Measurements from ENCODE around the gene TCF20. TPM values are rescaled to one million over a fixed set of nuclear protein-coding genes. Genes with fewer than 3 reads are reported as not detected.
A peak's percentile ranks its signal among the peaks of the same experiment; 100 is the strongest.

The TCF20 gene
- total RNA-seq = 60.7 TPM

- DNase-seq = peak; percentile 53
Observed at GRCh38 chr22:42270510-42271190, at the start of gene TCF20. Gene TCF20, minus strand, starts transcription at chr22:42270653. Its CDS starts 55,348 bp downstream, at chr22:42215305.

- no peak for DNase-seq
Observed at GRCh38 chr22:42319386-42319785, 48.9 kb upstream of the TCF20 start.

GRCh38 chr22:42318967-42319366 is 48.5 kb upstream of the TCF20 start:
- DNase-seq = no peak

- DNase-seq = peak; percentile 85
Observed at GRCh38 chr22:42317691-42318547, 47.5 kb upstream of the TCF20 start.

- DNase-seq = peak; percentile 49
Observed at GRCh38 chr22:42317008-42317407, 46.6 kb upstream of the TCF20 start.

DNA sequence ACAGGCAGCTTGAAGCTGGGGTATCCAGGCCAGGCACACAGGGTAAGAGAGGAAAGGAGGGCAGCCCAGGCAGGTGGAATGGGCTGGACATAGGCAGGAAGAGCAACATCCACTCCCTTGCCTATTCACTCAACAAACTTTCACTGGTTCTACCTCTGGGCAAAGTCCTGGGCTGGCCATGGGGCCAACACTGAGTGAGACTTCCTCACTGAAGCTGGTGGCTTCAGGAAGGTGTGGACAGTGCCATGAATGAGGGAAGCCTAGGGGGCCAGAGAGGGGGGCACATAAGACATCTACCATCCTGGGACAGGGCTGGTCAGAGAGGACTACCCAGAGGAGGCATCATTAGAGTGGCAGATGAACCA is 44.9 kb upstream of the TCF20 start:
- DNase-seq = no peak

GRCh38 chr22:42314709-42315391 is 44.4 kb upstream of the TCF20 start:
- no peak for DNase-seq

DNA sequence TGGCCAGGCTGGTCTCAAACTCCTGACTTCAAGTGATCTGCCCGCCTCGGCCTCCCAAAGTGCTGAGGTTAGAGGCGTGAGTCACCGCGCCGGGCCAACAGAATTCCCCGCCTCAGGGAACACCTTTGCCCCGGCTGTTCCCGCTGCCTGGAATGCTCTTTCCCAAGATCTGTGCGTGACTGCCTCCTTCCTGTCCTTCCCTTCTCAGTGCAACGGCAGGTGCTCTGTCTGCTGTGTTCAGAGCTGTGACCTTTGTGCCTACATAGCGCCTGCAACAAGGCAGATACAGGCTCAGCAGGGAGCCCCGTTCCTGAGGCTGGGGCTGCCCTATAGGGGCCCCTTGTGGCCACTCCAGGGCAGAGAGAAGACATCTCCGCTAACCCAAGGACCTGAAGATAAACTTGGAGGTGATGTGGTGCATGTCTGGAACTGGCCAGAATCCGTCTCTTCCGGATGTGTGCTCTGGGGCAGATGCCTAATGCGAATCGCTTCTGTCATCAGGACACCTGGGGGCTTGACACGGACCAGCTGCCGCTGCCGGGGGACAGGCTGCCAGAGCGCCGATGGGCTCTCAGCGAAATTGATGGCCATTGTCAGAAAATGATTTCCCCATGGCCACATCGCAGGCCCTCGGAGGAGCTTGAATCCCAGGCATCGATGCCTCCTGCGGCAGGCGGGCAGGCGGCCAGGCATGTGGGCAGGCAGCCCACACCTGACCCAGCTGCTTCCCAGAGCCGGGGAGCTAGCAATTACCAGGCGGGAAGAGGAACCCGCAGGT is 43.5 kb upstream of the TCF20 start:
- peak; percentile 30 for DNase-seq

GRCh38 chr22:42313204-42313603 is 42.8 kb upstream of the TCF20 start:
- DNase-seq = no peak

GRCh38 chr22:42310291-42311015 is 40.0 kb upstream of the TCF20 start:
- no peak for DNase-seq

GRCh38 chr22:42309865-42310264 is 39.4 kb upstream of the TCF20 start:
- DNase-seq = no peak

GRCh38 chr22:42308892-42309468 is 38.5 kb upstream of the TCF20 start:
- no peak for DNase-seq

DNA sequence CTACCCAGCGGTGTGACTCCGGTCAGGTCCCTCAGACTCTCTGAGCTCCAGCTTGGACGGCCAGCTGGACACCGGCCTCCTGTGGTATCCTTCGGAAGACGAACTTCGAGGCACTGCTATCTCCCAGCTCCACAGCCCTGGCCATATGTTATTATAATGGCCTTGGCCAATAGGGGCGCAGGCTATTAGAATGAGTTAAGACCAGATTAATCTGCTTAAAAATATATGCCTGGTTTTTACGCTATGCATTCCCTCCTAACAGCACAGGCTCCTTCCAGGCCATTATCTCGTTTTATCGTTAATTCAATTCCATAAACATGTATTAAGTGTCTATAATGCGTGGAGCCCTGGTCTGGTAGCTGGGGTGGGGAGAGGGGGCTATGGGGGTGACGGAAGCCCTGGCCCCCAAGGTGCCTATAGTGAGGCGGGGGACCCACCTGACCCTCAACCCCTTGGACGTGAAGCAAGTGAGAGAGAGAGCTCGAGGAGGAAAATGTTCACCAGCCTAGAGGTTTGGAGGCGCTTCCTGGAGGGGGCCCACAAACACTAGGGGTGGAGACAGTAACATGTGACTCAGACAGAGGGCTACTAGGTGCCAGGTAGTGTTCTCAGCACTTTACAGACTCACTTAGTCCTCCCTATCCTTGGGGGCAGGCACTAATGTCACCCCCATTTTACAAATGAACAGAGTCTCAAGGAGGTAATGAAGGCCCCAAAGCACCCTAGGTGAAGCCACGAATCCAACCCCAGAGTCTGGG is 37.5 kb upstream of the TCF20 start:
- no peak for DNase-seq

DNA sequence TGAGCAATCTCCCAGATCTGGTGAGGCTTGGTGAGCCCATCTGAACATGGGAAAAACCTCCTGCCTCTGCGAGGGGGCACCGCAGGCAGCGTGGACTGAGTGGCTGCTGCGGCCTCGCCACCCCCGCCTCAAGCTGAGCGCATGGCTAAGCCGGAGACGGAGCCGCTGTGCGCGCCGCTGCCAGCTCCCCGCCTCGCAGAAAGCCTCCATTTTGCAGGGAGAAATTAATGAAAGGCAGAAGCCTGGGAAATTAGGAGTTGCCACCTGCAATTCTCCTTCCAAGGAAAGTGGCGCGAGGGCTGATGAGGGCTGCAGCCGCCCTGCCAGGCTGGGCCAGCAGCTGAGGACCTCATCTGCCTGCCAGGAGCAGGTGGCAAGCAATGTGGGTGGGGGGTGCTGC is 35.6 kb upstream of the TCF20 start:
- DNase-seq = peak; percentile 8

DNA sequence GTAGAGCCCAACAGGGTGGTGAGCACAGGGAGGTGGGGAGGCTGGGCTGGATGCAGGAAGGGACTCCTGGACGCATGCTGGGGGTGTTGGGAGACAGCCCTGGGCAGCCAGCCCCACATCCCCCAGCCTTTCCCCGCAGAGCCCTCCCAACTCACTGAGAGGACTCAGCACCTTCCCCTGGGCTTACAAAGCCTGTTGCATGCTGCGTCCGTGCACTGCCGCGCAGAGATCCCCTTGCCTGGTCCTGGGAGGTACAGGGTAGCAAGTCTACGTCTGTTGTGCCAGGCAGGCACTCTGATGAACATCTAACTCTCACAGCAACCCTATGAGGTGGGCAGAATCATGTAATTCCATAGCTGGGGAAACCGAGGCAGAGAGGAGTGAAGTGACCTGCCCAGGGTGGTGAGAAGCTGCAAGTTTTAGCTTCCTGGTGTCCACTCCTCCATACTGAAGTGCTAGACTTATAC is 33.9 kb upstream of the TCF20 start:
- DNase-seq = no peak

- DNase-seq = no peak
Observed at GRCh38 chr22:42303396-42304323, 33.2 kb upstream of the TCF20 start.

GRCh38 chr22:42301742-42302102 is 31.3 kb upstream of the TCF20 start:
- DNase-seq = no peak

- DNase-seq = no peak
Observed at GRCh38 chr22:42301077-42301741, 30.8 kb upstream of the TCF20 start.

All from occipital lobe (tissue), 2 donors.